Brain microvascular endothelial cell (primary cell): ENCODE results near the gene NISCH.

Experiments used
- DNase-seq: peaks from one replicate; pipeline ENCODE4 v3.0.0-alpha.2; 2020
- H3K27ac ChIP-seq: fragments of 250-450 bp; sonication (Bioruptor Pico); 2 replicates; pipeline ENCODE4 v1.5.1; 2020; ENCODE audit warnings: mild to moderate bottlenecking, moderate library complexity
- H3K27me3 ChIP-seq: fragments of 250-450 bp; sonication (Bioruptor Pico); replicated peaks from 2 replicates; pipeline ENCODE4 v1.5.1; 2020; ENCODE audit warnings: mild to moderate bottlenecking
- H3K36me3 ChIP-seq: fragments of 250-450 bp; sonication (Bioruptor Pico); replicated peaks from 2 replicates; pipeline ENCODE4 v1.5.1; 2020; ENCODE audit warnings: mild to moderate bottlenecking
- H3K4me3 ChIP-seq: 2 replicates; pipeline ENCODE4 v1.5.1; 2011; ENCODE audit warnings: low read depth, mild to moderate bottlenecking, control low read depth, low read length, moderate library complexity
- CTCF ChIP-seq: IDR thresholded peaks from 2 replicates; pipeline ENCODE4 v1.5.1; 2011; ENCODE audit warnings: low read depth, mild to moderate bottlenecking, moderate library complexity, low read length, control low read depth, inconsistent platforms; ENCODE audit errors: missing control alignments
- in situ Hi-C: cut with HindIII; loops from 2 replicates; pipeline ENCODE4 v1.10.0; 2017; ENCODE audit warnings: low sequenced_read_pairs, low pct_ligation_motif_present

NISCH gene

DNA sequence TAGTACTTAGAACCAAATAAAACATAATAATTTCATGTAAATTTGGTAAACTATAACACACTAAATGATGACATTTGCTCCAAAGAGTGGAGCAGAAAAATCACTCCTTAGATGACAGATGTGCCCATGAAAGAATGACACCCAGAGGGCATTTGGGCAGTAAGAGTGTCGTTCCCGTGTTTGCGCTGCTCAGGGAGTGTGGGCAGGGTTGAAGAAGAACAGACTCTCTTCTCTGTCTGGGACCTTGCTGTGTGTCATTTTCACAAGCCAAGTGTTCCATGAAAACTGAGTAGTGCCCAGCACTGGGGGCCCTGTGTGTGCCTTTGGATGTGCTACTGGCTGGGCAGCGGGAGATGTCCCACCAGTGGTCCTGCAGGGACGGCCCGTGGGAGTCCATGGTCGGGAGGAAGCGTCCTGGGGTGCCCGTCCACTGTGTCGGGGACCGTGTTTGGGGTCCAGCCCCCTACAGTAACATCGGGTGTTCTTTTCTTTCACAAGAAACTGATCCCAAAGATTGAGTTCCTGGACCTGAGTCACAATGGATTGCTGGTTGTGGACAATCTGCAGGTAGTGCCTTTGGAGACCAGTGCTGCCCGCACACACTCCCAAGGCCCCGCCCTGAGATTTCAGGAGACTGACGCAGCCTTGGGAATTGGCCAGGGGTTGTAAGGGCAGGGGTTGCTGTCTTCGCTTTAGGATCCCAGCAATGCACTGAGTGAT lies 21.8 kb downstream of the NISCH start:
- TF ChIP-seq CTCF: no peak
- in situ Hi-C loops: no loop called here
- Histone ChIP-seq H3K27ac (no peak overlapping the region), H3K4me3 (no peak overlapping the region), H3K36me3 (peaks cover 79% of the 10 kb centered on the region), H3K27me3 (no peaks in the 10 kb centered on the region)
- DNase-seq: no peak

GRCh38 chr3:52477796-52478095 lies 22.3 kb downstream of the NISCH start:
- no peaks in the 10 kb centered on the region for H3K27me3 ChIP-seq
- in situ Hi-C loops: no loop called here
- no peak overlapping the region for H3K27ac ChIP-seq
- DNase-seq: no peak
- TF ChIP-seq CTCF: no peak
- H3K4me3 ChIP-seq: no peak overlapping the region
- peaks cover 78% of the 10 kb centered on the region for H3K36me3 ChIP-seq

- Histone ChIP-seq H3K4me3 (no peak overlapping the region), H3K36me3 (peaks cover 64% of the 10 kb centered on the region), H3K27me3 (no peaks in the 10 kb centered on the region), H3K27ac (no peak overlapping the region)
- in situ Hi-C loops: no loop called here
- TF ChIP-seq CTCF: no peak
- DNase-seq: no peak
Observed at GRCh38 chr3:52479037-52479876, 23.9 kb downstream of the NISCH start.

GRCh38 chr3:52479877-52480575 lies 24.6 kb downstream of the NISCH start:
- TF ChIP-seq CTCF: no peak
- no peak for DNase-seq
- no peak overlapping the region for H3K4me3 ChIP-seq
- peaks cover 64% of the 10 kb centered on the region for H3K36me3 ChIP-seq
- H3K27me3 ChIP-seq: no peaks in the 10 kb centered on the region
- in situ Hi-C loops: no loop called here
- H3K27ac ChIP-seq: no peak overlapping the region

DNA sequence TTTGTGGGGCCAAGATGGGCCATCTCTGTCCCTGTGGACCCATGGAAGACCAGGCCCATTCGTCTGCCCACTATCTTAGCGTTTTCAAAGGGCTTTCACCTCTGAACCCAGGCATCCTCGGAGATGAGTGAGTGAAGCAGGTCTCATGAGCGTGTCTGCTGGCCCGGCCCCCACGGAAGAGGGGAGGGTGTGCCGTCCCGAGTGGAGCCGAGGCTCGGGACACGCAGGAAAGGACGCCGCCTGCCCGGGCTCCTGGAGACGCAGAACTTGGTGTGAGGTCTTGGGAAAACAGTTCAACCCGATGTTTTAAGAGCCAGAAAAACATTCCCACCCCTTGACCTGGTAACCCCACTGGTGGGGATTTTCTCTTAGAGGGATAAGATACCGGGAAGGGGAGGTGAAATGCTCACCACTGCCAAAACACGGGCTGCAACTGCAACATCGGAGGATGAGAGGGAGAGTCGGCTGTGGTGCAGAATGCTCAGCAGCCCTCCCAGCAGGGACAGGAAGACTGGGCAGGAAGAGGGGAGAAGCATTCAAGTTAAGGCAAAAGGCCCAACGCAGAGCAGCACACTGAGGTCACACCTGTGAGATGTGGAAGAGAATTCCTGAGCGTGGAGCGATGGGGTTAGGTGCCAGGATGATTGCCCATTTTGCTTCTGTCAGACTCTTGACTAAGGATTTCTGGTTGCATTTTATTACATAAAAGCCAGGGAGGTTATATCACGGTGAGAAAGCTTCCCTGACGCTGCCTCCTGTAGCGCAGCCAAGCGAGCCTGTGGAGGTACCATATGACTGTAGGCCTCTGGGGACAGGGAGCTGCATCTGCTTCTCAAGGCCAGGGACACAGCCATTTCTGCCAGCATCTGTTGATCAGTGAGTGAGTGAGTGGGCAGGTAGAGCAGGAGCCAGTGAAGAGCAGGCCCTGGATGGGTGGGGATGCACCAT lies 25.6 kb downstream of the NISCH start:
- in situ Hi-C loops: no loop called here
- Histone ChIP-seq H3K27ac (no peak overlapping the region), H3K27me3 (no peaks in the 10 kb centered on the region), H3K4me3 (no peak overlapping the region), H3K36me3 (peaks cover 65% of the 10 kb centered on the region)
- no peak for DNase-seq
- TF ChIP-seq CTCF: no peak
